ENCODE measurements around the gene MYH11. TPM values are rescaled to one million over a fixed set of nuclear protein-coding genes. Genes with fewer than 3 reads are reported as not detected.

Gene MYH11
- total RNA-seq, 6 experiments from 2014 or later: 1.5 to 3.9 (median 2.7) TPM

DNA sequence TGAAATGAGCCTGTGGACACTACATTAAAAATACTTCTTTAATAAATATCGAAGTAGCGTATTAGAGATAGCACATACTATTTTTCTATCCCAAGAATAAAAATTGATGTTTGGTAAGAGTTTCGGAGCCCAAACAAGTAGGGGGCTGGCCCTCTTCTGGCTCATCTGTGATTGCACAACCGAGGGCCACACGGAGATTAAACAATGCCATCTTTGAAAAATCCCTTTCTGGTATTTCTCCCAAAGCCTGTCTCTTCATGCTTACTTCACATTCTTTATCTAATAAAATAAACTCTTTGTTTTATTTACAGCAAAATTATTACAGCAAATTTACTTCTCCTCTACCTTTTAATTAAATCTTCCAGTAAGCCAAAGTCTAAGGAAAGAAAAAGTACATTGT is 9.6 kb upstream of the MYH11 start:
- H3K27ac ChIP-seq: no peak overlapping the region
- intact Hi-C loops (cut with DNase I): loop anchor here in 1 of 2 donors (10.0 kb wide), 1 partner anchor 258 kb away; no protein-coding TSS in a partner anchor
- H3K36me3 ChIP-seq: peaks cover 0 to 39% (median 6%) of the 10 kb centered on the region in 4 donors
- WGBS (ENCODE audit: insufficient coverage, low coverage, low lambda C conversion rate, missing lambda C conversion rate): 80% methylated on average over 5 of the region's 5 CpGs
- no peak for DNase-seq
- H3K9me3 ChIP-seq: no peaks in the 10 kb centered on the region
- ATAC-seq: no peak
- TF ChIP-seq, protein P1, sequence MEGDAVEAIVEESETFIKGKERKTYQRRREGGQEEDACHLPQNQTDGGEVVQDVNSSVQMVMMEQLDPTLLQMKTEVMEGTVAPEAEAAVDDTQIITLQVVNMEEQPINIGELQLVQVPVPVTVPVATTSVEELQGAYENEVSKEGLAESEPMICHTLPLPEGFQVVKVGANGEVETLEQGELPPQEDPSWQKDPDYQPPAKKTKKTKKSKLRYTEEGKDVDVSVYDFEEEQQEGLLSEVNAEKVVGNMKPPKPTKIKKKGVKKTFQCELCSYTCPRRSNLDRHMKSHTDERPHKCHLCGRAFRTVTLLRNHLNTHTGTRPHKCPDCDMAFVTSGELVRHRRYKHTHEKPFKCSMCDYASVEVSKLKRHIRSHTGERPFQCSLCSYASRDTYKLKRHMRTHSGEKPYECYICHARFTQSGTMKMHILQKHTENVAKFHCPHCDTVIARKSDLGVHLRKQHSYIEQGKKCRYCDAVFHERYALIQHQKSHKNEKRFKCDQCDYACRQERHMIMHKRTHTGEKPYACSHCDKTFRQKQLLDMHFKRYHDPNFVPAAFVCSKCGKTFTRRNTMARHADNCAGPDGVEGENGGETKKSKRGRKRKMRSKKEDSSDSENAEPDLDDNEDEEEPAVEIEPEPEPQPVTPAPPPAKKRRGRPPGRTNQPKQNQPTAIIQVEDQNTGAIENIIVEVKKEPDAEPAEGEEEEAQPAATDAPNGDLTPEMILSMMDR (IDR thresholded peaks at IDR 0.05): no peak
- TF ChIP-seq POLR2A (IDR thresholded peaks at IDR 0.05): no peak
- H3K4me3 ChIP-seq: no peak overlapping the region
- H3K27me3 ChIP-seq: no peaks in the 10 kb centered on the region
- H3K4me1 ChIP-seq: no peaks in the 10 kb centered on the region

DNA sequence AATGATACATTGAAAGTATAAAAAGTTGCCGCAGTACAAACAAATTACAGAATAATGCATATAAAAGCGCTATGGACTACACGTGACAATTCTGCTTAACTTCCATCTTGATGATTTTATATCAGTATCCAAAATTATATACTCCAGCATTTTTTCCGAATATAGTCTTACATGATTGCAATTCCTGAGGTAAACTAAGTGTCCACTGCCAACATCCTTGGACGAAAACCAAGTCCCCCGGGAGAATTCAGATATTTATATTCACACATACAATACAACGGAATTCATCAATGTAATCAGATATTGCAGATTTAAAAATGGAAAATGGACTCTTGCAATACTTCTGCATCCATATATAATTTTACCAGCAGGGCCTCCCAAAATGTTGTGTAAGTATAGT is 8.9 kb upstream of the MYH11 start:
- TF ChIP-seq, protein P1 (IDR thresholded peaks at IDR 0.05): no peak
- TF ChIP-seq POLR2A (IDR thresholded peaks at IDR 0.05): no peak
- WGBS (ENCODE audit: insufficient coverage, low coverage, low lambda C conversion rate, missing lambda C conversion rate): 89% methylated on average over 7 of the region's 7 CpGs
- H3K27ac ChIP-seq: no peak overlapping the region
- intact Hi-C loops (cut with DNase I): loop anchor here in 1 of 2 donors (10.0 kb wide), 1 partner anchor 259 kb away; no protein-coding TSS in a partner anchor
- no peaks in the 10 kb centered on the region for H3K27me3 ChIP-seq
- no peaks in the 10 kb centered on the region for H3K9me3 ChIP-seq
- ATAC-seq: no peak
- H3K4me1 ChIP-seq: no peaks in the 10 kb centered on the region
- H3K36me3 ChIP-seq: peaks cover 0 to 32% (median 6%) of the 10 kb centered on the region in 4 donors
- no peak for DNase-seq
- H3K4me3 ChIP-seq: no peak overlapping the region

- ATAC-seq (no peak), DNase-seq (no peak)
- intact Hi-C loops (cut with DNase I): loop anchor here in 1 of 2 donors (10.0 kb wide), 1 partner anchor 260 kb away; no protein-coding TSS in a partner anchor
- Histone ChIP-seq H3K4me1 (no peaks in the 10 kb centered on the region), H3K9me3 (no peaks in the 10 kb centered on the region), H3K36me3 (peaks cover 0 to 32% (median 6%) of the 10 kb centered on the region in 4 donors), H3K27me3 (no peaks in the 10 kb centered on the region), H3K27ac (no peak overlapping the region), H3K4me3 (no peak overlapping the region)
- WGBS (ENCODE audit: insufficient coverage, low coverage, low lambda C conversion rate, missing lambda C conversion rate): 91% methylated on average over 5 of the region's 5 CpGs
- TF ChIP-seq, protein P1 (IDR thresholded peaks at IDR 0.05): no peak
- no peak for TF ChIP-seq POLR2A (IDR thresholded peaks at IDR 0.05)
Observed at GRCh38 chr16:15864939-15865338, 8.1 kb upstream of the MYH11 start.

- H3K36me3 ChIP-seq: peaks cover 0 to 16% (median 2%) of the 10 kb centered on the region in 4 donors
- H3K27ac ChIP-seq: no peak overlapping the region
- no peaks in the 10 kb centered on the region for H3K27me3 ChIP-seq
- ATAC-seq (no peak), DNase-seq (no peak)
- TF ChIP-seq POLR2A (IDR thresholded peaks at IDR 0.05): no peak
- TF ChIP-seq, protein P1 (IDR thresholded peaks at IDR 0.05): no peak
- intact Hi-C loops (cut with DNase I): loop anchor here in 1 of 2 donors (10.0 kb wide), 1 partner anchor 263 kb away; no protein-coding TSS in a partner anchor
- WGBS (ENCODE audit: insufficient coverage, low coverage, low lambda C conversion rate, missing lambda C conversion rate): 81% methylated on average over 3 of the region's 3 CpGs
- H3K9me3 ChIP-seq: no peaks in the 10 kb centered on the region
- H3K4me3 ChIP-seq: no peak overlapping the region
- no peaks in the 10 kb centered on the region for H3K4me1 ChIP-seq
Observed at GRCh38 chr16:15861996-15862395, 5.2 kb upstream of the MYH11 start.
